Vagina (tissue), 2 donors: ENCODE measurements around the gene GYG1.

ENCODE experiments used
- POLR2A ChIP-seq, 2 donors: fragments of 450-650 bp; IDR thresholded peaks; one replicate each; pipeline ENCODE4 v1.6.1; 2017; ENCODE audit warnings: antibody characterized with exemption in 2 of 2, mild to moderate bottlenecking in 2 of 2, moderate library complexity in 2 of 2
- POLR2AphosphoS5 ChIP-seq, 2 donors: sonication (generic); formaldehyde crosslinking; IDR thresholded peaks; one replicate each; pipeline ENCODE4 v1.9.0; 2017; ENCODE audit warnings: antibody characterized with exemption in 2 of 2, mild to moderate bottlenecking in 2 of 2, low read depth in 1 of 2; ENCODE audit not compliant: insufficient read depth in 1 of 2
- TF ChIP-seq, protein P1 (sequence below), 3 experiments: fragments of 450-650 bp in 2 of 3; fragments of 200-600 bp in 1 of 3; sonication (generic) in 1 of 3; IDR thresholded peaks; one replicate each; pipeline ENCODE4 v1.5.1; 2017 to 2019; ENCODE audit warnings: antibody characterized with exemption in 3 of 3, mild to moderate bottlenecking in 2 of 3, moderate library complexity in 2 of 3

DNA sequence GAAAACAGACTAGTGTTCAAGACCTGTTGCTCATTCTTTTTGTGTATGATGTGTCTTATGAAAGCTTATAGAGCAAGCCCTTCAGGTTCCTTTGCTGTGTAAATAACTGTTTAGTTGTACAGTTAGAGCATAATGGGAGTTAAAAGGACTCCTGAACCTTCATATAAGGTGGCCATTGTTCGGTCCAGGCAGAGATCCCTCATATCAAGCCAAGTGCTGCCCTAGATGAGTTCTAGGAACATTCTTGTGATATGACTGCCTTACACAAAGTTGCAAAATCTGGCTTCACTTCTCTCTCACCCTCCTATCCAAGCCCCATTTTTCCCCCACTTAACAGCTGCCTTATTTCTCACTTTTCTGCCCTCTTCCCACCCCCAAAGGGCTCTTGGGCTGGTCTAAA lies 26.9 kb downstream of the GYG1 start:
- TF ChIP-seq POLR2A (IDR thresholded peaks at IDR 0.05) (no peak), POLR2AphosphoS5 (IDR thresholded peaks at IDR 0.05; ENCODE audit: insufficient read depth in 1 of 2, low read depth in 1 of 2) (no peak)
- TF ChIP-seq, protein P1, sequence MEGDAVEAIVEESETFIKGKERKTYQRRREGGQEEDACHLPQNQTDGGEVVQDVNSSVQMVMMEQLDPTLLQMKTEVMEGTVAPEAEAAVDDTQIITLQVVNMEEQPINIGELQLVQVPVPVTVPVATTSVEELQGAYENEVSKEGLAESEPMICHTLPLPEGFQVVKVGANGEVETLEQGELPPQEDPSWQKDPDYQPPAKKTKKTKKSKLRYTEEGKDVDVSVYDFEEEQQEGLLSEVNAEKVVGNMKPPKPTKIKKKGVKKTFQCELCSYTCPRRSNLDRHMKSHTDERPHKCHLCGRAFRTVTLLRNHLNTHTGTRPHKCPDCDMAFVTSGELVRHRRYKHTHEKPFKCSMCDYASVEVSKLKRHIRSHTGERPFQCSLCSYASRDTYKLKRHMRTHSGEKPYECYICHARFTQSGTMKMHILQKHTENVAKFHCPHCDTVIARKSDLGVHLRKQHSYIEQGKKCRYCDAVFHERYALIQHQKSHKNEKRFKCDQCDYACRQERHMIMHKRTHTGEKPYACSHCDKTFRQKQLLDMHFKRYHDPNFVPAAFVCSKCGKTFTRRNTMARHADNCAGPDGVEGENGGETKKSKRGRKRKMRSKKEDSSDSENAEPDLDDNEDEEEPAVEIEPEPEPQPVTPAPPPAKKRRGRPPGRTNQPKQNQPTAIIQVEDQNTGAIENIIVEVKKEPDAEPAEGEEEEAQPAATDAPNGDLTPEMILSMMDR (IDR thresholded peaks at IDR 0.05) = no peak
